ENCODE measurements around the gene OTULINL.

The OTULINL gene

GRCh38 chr5:14595891-14596290, 14.3 kb downstream of the OTULINL start:
- ChIA-PET POLR2A (no interaction called here), CTCF (no interaction called here)
- no peak for TF ChIP-seq ZFHX2 (tag by site-specific recombination; conservative IDR thresholded peaks at IDR 0.05)
- no peak for TF ChIP-seq ZNF37A (tag by site-specific recombination; IDR thresholded peaks at IDR 0.05)
- TF ChIP-seq HIC1 (tag by site-specific recombination; IDR thresholded peaks at IDR 0.05) = no peak
- no peak for TF ChIP-seq ZNF433 (tag by site-specific recombination; IDR thresholded peaks at IDR 0.05; ENCODE audit: low read depth)
- no peak for TF ChIP-seq ZNF549 (tag by site-specific recombination; IDR thresholded peaks at IDR 0.05)
- no peak for TF ChIP-seq ZNF26 (tag by site-specific recombination; IDR thresholded peaks at IDR 0.05)
- no peak for TF ChIP-seq ZBTB26 (tag by site-specific recombination; optimal IDR thresholded peaks at IDR 0.05)
- no peak for TF ChIP-seq ZNF274 (IDR thresholded peaks at IDR 0.05; ENCODE audit: low read length)
- no peak for TF ChIP-seq ZNF274 (tag by site-specific recombination; IDR thresholded peaks at IDR 0.05; ENCODE audit: borderline replicate concordance)
- TF ChIP-seq TSHZ1 (tag by site-specific recombination; IDR thresholded peaks at IDR 0.05; ENCODE audit: borderline replicate concordance) = no peak
- TF ChIP-seq GLIS2 (tag by site-specific recombination; IDR thresholded peaks at IDR 0.05) = no peak
- no peak for TF ChIP-seq ZNF530 (tag by site-specific recombination; IDR thresholded peaks at IDR 0.05; ENCODE audit: low read depth)
- no peak for TF ChIP-seq ZNF596 (tag by site-specific recombination; IDR thresholded peaks at IDR 0.05)
- no peak for TF ChIP-seq PRDM10 (tag by site-specific recombination; IDR thresholded peaks at IDR 0.05)
- TF ChIP-seq ZNF155 (tag by site-specific recombination; IDR thresholded peaks at IDR 0.05) = no peak
- no peak for TF ChIP-seq ZNF248 (tag by site-specific recombination; IDR thresholded peaks at IDR 0.05)
- Histone ChIP-seq H3K27ac (ENCODE audit: extremely low read depth, low read depth, low read length) (no peak overlapping the region), H3K36me3 (ENCODE audit: control insufficient read depth in 2 of 2, insufficient read depth in 1 of 2, low read length in 2 of 2) (no peaks in the 10 kb centered on the region), H3K9me3 (ENCODE audit: control insufficient read depth, insufficient read depth, low read depth, low read length) (no peaks in the 10 kb centered on the region), H3K4me3 (ENCODE audit: low read depth, low read length) (no peak overlapping the region), H3K4me1 (ENCODE audit: control insufficient read depth, insufficient read depth, low read length) (no peaks in the 10 kb centered on the region)
